ENCODE results near the gene SPPL3. TPM values are rescaled to one million over a fixed set of nuclear protein-coding genes. Genes with fewer than 3 reads are reported as not detected.

Gene SPPL3
- total RNA-seq, 1 experiment from 2014 or later: 12.5 TPM

DNA sequence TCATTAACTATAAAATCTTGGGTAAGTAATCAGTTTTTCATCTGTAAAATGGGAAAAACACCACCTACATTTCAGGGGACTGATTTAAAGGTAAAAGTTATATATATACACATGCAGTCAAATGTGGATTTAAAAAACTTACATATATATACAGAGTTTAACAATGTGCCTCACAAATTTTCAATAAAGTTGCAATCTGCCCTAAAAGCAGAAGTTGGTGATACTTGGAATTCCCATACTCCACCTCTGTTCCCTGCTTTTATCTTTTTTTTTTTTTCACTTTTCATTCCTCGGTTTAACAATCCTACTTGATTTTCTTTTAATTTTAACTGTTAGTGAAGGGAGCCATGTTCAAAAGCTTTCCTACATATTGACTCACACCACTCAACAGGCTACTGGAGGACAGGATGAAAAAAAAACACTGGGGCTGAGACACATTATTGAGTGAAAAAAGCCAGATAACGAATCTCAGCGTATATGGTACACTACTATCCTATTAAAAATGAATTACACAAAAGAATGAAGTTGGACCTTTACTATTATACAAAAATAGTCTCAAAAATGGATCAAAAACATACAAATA, 24.3 kb downstream of the SPPL3 start:
- DNase-seq (ENCODE audit: extremely low read depth, low read depth): no peak

DNA sequence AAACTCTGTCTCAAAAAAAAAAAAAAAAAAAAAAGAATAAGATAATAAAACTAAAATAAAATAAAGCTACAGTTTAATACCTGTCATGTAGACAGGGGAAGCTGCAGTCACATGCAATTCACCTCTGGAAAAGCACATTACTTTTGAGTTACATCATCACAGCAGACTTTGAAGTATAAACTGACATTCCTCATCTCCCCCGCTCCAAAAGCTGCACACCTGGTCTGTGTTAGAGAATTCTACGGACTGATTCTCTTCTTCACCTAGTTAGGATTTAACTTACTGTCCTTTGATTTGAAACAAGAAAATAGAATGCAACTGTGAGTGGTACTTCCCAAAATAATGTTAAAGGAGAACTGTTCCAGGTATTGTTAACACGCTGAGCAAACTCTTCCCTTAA, 25.1 kb downstream of the SPPL3 start:
- no peak for DNase-seq (ENCODE audit: extremely low read depth, low read depth)

DNA sequence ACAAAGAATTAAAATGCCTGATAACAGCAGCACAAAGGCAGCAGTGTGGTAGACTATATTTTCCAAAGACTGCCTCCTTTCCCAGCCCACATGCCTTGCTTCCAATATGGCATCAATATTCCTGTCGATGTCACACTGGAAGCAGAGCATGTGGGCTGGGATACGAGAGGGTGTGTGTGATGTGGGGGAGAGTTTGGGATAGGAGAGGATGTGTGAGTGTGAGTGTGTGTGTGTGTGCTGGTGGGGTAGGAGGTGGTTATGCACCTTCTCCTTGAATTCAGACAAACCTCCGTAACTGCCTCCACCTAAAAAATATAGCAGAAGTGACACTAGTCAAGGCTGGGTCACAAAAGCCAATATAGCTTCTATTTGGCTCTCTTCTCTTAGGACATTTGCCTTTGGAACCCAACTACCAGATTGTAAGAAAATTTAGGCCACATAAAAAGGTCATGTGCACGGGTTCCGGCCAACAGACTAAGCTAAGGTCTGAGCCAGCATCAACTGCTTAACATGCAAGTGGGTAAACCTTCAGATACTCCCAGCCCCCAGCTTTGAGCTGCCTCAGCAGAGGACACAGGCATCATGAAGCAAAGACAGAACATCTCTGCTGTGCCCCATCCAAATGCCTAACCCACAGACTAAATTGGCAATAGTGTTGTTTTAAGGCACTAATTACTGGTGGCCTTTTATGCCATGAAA, 29.5 kb downstream of the SPPL3 start:
- no peak for DNase-seq (ENCODE audit: extremely low read depth, low read depth)

DNA sequence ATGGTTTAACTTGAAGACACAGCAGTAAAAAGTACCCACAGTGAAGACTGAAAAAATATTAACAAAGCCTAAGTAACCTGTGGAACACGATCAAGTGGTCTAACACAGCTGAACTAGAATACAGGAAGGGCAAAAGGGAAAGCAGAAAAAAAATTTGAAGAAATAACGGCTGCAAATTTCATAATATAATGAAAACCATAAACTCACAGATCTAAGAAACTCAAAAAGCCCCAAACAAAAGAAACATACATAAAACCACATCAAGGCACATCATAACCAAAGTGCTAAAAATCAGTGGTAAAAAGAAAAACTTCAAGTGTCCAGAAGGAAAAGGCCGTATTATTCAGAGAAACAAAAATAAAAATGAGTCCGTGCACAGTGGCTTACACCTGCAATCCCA, 30.9 kb downstream of the SPPL3 start:
- no peak for DNase-seq (ENCODE audit: extremely low read depth, low read depth)

DNA sequence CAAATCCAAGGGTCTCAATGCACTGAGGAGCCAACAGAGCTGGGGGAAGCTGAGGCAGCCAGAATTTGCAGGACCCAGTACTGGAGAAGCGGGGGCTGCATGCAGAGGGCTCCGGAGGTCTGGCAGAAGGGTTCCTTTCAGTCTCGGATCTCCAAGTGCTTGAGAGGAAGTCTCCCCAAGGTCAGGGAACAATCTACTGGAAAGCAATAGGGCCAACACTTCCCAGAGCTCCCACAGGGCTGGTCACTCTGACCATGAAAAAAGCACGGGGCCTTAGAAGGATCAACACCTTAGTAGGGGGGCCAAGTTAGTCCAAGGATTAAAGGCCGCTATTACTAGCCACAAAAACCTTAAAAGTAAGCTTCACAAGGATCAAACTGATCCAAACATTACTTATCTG, 31.7 kb downstream of the SPPL3 start:
- no peak for DNase-seq (ENCODE audit: extremely low read depth, low read depth)

DNA sequence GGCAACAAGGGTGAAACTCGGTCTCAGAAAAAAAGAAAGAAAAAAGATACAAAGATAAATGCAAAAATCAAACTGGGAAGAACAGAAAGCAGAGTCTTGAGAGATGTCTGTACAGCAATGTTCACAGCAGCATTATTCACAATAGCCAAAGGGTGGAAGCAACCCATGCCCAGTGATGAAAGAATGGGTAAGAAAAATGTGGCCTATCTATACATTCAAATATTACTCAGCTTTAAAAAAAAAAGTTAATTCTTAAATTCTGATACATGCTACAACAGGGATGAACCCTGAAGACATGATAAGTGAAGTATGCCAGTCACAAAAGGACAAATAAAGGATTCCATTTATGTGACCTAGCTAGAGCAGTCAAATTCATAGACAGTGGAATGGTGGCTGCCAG, 33.7 kb downstream of the SPPL3 start:
- no peak for DNase-seq (ENCODE audit: extremely low read depth, low read depth)

DNA sequence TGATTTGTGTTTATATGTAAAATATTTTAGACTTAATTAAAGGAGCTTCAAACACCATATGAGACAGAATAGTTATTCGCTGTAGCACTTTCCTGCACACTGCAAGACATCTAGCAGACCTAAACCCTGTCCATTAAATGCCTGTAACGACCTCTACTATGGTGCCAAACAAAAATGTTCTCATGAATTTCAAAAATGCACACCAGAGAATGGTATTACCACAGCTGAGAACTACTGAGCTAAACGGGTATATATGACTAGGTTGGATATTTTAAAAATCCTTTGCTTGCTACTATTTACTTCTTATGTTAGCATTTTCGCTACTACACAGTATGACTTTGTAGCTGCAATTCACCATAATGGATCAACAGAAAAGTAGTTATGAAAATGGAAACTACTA, 34.8 kb downstream of the SPPL3 start:
- DNase-seq (ENCODE audit: extremely low read depth, low read depth): no peak

DNA sequence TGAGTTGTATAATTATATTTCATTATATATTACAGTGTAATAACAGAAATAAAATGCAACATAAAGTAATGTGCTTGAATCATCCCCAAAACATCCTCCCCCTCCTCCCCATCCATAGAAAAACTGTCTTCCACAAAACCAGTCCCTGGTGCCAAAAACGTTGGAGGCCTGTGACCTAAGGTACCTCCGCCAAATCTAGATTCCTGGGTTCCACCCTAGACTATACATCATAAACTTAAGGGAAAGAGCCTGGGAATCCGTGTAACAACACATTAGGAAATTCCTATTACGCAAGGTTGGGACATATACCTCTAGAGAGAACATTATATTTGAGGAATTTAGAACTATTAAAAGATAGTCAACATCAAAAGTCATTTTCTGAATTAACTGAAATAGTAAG, 38.0 kb downstream of the SPPL3 start:
- DNase-seq (ENCODE audit: extremely low read depth, low read depth): no peak

DNA sequence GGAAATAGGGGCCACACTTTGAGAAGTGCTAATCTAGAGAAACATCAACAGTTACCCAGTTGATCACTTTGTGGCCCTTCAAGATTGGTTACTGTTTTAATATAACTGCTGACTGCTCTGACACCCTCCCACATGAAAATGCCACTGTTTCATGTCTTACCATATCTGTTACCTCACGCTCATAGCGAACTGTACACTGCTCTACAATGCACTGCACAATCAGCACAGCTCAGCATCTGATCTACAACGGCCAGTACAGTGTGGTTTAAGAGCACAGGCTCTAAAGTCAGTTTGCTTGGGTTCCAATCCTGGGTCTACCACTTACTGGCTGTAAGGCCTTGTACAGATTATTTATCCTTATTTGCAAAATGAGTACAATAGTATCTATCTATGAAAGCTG, 39.1 kb downstream of the SPPL3 start:
- DNase-seq (ENCODE audit: extremely low read depth, low read depth): no peak

DNA sequence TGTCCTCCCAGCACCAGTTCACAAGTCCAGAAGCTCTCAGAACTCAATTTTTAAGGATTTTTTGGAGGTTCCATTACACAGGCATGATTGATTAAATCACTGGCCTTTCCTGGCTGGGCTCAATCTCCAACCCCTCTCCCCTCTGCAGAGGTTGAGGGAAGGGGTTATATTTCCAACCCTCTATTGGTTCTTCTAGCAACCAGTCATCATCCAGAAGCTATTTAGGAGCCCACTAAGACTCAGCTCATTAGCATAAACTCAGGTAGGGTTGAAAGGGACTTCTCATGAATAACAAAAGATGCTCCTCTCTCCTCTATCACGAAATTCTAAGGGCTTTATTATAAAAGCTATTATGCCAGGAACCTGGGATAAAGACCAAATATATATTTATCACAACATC, 41.5 kb downstream of the SPPL3 start:
- no peak for DNase-seq (ENCODE audit: extremely low read depth, low read depth)

DNA sequence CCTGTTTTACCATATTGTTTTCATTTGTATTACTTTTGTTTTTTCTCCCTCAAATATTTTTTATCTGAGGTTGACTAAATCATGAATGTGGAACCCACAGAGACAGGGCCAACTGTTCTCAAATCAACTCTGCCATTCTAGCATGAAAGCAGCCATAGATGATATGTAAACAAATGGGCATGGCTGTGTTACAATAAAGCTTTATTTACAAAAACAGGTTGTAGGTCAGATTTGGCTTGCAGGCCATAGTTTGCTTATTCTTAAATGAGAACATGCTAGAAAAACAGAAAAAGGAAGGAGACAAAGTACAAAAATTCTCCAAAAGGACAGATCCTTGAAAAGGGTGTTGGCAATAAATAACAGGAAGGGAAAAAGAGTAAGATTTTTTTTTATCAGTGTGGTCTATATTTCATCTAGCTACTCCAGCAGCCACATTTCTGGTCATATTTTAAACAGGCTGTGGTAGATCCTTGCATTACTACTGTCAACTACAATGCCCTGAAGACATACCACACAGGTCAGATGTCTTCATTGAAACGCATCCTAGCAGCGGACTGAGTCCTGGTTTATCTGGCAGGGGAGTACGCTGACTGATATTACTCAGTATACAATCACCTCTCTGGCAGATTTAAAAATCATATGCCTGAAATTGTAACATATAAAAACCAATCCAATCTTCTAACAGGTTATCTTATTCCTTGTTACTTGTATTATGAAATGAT, 42.9 kb downstream of the SPPL3 start:
- DNase-seq (ENCODE audit: extremely low read depth, low read depth): no peak

DNA sequence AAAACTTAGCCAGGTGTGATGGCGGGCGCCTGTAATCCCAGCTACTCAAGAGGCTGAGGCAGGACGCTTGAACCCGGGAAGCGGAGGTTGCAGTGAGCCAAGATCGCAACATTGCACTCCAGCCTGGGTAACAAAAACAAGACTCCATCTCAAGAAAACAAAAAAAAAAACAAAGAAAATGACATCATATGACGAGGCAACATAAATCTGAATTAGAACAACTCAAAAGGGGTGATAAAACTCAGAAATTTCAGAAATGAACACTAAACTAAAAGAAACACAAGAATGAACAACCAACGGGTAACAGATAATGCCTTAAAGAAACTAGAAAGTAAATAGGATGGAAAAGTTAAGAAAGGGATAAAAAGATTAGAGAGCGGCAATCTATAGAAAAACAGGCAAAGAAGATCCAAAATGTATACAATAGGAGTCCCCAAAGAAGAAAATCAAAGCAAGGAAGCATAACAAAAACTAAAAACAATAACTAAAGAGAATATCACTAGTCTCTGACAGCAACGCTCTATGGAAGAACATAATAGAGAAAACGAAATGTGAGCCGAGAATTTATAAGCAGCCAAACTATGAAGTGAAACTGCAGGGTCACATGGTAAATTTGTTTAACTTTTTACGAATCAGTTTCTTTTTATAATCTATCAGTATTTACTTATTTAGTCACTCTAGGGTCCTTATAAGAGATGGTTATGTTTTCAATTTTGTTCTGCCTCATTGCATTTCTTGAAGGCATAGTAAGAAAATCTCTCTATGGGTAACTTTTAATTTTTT, 45.7 kb downstream of the SPPL3 start:
- DNase-seq (ENCODE audit: extremely low read depth, low read depth): no peak

DNA sequence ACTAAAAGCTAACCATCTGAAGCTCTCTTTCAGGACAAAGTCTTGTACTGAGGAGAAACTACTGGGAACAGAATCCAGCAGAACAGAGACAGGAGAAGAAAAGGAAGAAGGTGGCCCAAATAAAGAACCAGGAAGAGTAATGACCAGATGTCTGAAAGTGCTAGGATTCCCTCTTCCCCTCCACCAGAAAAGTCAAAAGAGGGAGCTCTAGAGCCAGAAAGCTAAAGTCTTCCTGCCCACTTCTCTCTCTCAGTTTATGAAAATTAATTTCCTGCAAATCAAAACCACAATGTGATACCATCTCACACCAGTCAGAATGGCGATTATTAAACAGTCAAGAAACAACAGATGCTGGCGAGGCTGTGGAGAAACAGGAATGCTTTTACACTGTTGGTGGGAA, 47.2 kb downstream of the SPPL3 start:
- DNase-seq (ENCODE audit: extremely low read depth, low read depth): no peak

DNA sequence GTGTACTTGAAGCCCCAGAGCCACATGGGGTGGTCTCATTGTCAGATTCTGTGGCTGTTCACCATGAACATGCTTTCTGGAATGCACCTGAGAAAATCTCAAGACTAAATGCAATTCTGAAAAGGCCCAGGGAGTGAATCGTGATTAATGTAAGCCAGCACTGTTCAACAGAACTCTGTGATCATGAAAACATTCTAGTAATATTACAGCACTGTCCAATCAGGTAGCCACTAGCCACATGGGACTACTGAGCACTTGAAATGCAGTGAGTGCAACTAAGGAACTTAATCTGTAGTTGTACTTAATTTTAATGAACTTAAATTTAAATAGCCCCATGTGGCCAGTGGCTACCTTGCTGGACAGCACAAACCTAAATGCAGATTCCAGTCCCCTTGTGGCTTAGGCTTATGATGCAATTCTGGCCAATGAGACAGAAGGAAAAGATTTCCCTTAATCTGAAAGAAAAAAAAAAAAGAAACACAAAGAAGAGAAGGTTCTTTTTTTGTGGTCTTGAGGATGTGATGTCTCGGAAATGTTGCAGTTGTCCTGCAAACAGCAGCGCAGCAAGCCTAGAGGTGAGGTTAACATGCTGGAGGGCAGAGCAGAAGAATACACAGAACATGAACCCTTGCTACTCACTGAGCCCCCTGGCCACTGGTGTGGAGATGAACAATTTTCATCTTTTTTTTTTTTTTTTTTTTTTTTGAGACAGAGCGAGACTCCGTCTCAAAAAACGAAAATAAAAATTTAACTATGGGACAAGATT, 48.2 kb downstream of the SPPL3 start:
- no peak for DNase-seq (ENCODE audit: extremely low read depth, low read depth)

DNA sequence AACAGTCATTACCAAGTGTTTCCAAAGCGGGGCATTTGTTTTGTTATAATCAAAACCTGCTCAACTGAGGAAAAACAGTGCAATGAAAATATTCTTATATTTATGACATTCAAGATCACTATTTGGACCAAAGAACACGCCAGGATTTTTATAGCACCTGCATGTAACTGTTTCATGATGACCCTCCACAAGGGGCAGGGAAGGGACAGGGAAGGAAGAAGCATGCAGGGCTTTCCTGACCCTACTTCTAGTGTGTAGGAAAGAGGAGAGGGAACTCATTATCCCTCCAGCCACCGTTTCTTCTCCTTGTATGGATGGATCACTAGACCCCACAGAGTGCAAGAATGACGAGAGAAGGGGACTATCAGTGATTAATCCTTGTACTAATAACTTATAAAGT, 49.4 kb downstream of the SPPL3 start:
- no peak for DNase-seq (ENCODE audit: extremely low read depth, low read depth)

DNA sequence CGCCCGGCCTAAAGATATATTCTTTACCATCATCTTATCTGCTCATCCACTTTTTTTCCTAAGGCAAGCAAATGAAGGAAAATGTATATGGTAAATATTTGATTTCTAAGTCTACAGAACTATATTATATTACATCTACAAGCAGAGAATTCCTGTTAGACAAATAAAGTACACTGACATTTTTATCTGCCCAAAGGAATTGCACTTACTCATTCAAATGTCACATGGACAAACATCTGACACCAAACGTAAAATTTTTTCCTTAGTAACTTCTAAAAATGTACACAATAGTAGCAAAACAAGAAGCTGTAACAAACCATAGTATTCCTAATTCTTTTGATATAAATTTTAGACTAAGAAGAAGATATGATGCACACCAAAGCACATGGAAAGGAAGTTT, 51.0 kb downstream of the SPPL3 start:
- no peak for DNase-seq (ENCODE audit: extremely low read depth, low read depth)

DNA sequence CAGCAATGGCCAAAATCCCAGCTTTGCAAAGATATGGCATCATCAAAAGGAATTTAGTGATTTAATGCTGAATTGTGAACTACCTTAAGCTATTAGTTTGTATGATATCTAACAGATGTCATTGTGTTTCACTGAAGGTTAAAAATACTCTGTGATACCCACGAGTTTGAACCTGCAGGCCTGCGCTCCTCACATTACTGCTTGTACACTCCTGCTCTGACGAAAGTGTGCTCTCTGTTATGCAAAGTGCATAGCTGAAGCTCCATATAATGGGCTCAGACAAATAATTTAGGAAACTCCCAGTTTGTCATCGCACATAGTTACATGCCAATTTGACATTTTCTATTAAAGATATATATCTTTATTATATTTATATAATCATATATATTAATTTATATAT, 52.2 kb downstream of the SPPL3 start:
- no peak for DNase-seq (ENCODE audit: extremely low read depth, low read depth)

DNA sequence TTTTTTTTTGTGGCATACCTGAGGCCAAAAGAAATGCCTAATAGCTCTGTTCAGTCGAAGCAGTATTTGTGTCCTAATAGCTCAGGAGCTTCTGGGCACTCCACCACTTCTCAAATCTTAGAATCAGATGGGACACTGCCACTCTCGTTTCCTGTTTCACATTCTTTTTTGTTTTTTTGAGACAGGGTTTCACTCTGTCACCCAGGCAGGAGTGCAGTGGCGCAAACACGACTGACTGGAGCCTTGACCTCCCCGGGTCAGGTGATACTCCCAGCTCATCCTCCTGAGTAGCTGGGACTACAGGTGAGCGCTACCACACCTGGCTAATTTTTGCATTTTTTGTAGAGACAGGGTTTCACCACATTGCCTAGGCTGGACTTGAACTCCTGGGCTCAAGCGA, 52.7 kb downstream of the SPPL3 start:
- no peak for DNase-seq (ENCODE audit: extremely low read depth, low read depth)

DNA sequence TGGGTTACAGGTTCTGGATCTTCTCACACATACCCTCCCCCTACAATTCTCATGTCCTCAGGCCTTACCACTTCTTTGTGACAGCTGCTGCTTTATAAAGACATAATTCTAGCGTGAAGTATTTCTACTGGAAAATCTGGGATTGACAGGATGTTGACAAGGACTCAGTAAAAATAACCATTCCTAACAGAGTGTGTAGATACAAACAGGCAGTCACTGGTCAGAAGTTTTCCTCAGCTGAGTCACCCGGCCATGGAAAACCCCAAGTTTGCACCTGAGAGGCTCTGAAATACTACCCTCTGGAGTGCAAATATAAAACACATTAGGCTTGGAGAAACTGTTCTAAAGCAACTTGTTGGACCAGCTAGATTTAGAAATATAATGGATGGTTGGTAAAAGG, 54.4 kb downstream of the SPPL3 start:
- DNase-seq (ENCODE audit: extremely low read depth, low read depth): no peak

DNA sequence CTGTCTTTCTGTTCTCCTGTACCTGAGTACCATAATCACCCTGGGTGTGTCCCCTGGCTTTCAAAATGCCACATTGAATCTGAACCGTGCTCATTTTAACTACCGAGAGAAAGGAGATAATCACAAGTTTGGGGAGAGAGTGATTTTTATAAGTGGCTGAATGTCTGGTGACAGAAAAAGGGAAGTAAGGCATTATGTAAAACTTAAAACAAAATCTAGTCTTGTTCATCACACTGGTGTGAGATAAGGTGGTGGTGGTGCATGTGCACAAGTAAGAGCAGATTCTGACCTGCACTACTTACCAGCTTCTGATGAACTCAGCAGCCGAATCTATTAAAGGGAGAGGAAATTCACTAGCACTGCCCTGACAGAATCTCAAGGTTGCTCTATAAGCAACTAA, 56.3 kb downstream of the SPPL3 start:
- DNase-seq (ENCODE audit: extremely low read depth, low read depth): no peak

DNA sequence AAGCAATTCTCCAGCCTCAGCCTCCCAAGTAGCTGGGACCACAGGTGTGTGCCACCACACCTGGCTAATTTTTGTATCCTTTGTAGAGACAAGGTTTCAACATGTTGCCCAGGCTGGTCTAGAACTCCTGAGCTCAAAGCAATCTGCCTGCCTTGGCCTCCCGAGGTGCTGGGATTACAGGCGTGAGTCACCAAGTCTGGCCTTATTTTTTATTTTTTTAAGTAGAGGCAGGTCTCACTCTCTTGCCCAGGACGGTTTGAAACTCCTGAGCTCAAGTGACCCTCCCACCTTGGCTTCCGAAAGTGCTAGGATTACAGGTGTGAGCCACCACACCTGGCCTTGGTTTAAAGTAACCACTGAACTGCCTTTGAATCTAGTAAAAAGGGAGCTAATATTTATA, 56.8 kb downstream of the SPPL3 start:
- DNase-seq (ENCODE audit: extremely low read depth, low read depth): no peak

All from NCI-H460 (cell line).